Measurements from ENCODE around the gene LRP1B.

The LRP1B gene

GRCh38 chr2:140630557-140630956, 1500.3 kb downstream of the LRP1B start:
- TF ChIP-seq JUND (IDR thresholded peaks at IDR 0.05; ENCODE audit: low read depth), result no peak
- in situ Hi-C loops (cut with HindIII; ENCODE audit: low pct_unique_long_range_greater_than_20kb, low sequenced_read_pairs), result no loop called here

GRCh38 chr2:140627885-140628284, 1502.9 kb downstream of the LRP1B start:
- in situ Hi-C loops (cut with HindIII; ENCODE audit: low pct_unique_long_range_greater_than_20kb, low sequenced_read_pairs), result no loop called here
- no peak for TF ChIP-seq JUND (IDR thresholded peaks at IDR 0.05; ENCODE audit: low read depth)
- DNase-seq (ENCODE audit: low read depth in 1 of 2, low spot score in 1 of 2), result no peak

More at GRCh38 chr2:140630557-140630956, 1500.3 kb downstream of the LRP1B start:
- DNase-seq (ENCODE audit: low read depth in 1 of 2, low spot score in 1 of 2), result no peak

- no peak for TF ChIP-seq JUND (IDR thresholded peaks at IDR 0.05; ENCODE audit: low read depth)
- in situ Hi-C loops (cut with HindIII; ENCODE audit: low pct_unique_long_range_greater_than_20kb, low sequenced_read_pairs), result no loop called here
- no peak for DNase-seq (ENCODE audit: low read depth in 1 of 2, low spot score in 1 of 2)
Measured at GRCh38 chr2:140627136-140627535, 1503.7 kb downstream of the LRP1B start.

GRCh38 chr2:140624200-140624599, 1506.6 kb downstream of the LRP1B start:
- TF ChIP-seq JUND (IDR thresholded peaks at IDR 0.05; ENCODE audit: low read depth), result no peak
- in situ Hi-C loops (cut with HindIII; ENCODE audit: low pct_unique_long_range_greater_than_20kb, low sequenced_read_pairs), result no loop called here
- DNase-seq (ENCODE audit: low read depth in 1 of 2, low spot score in 1 of 2), result no peak

- in situ Hi-C loops (cut with HindIII; ENCODE audit: low pct_unique_long_range_greater_than_20kb, low sequenced_read_pairs), result no loop called here
- DNase-seq (ENCODE audit: low read depth in 1 of 2, low spot score in 1 of 2), result no peak
- no peak for TF ChIP-seq JUND (IDR thresholded peaks at IDR 0.05; ENCODE audit: low read depth)
Measured at GRCh38 chr2:140621583-140622362, 1509.0 kb downstream of the LRP1B start.

- no peak for TF ChIP-seq JUND (IDR thresholded peaks at IDR 0.05; ENCODE audit: low read depth)
- in situ Hi-C loops (cut with HindIII; ENCODE audit: low pct_unique_long_range_greater_than_20kb, low sequenced_read_pairs), result no loop called here
- DNase-seq (ENCODE audit: low read depth in 1 of 2, low spot score in 1 of 2), result no peak
Measured at GRCh38 chr2:140604788-140605187, 1526.0 kb downstream of the LRP1B start.

GRCh38 chr2:140604096-140604495, 1526.7 kb downstream of the LRP1B start:
- TF ChIP-seq JUND (IDR thresholded peaks at IDR 0.05; ENCODE audit: low read depth), result no peak
- in situ Hi-C loops (cut with HindIII; ENCODE audit: low pct_unique_long_range_greater_than_20kb, low sequenced_read_pairs), result no loop called here
- no peak for DNase-seq (ENCODE audit: low read depth in 1 of 2, low spot score in 1 of 2)

GRCh38 chr2:140603416-140603815, 1527.4 kb downstream of the LRP1B start:
- in situ Hi-C loops (cut with HindIII; ENCODE audit: low pct_unique_long_range_greater_than_20kb, low sequenced_read_pairs), result no loop called here
- no peak for DNase-seq (ENCODE audit: low read depth in 1 of 2, low spot score in 1 of 2)
- TF ChIP-seq JUND (IDR thresholded peaks at IDR 0.05; ENCODE audit: low read depth), result no peak

GRCh38 chr2:140601801-140602200, 1529.0 kb downstream of the LRP1B start:
- TF ChIP-seq JUND (IDR thresholded peaks at IDR 0.05; ENCODE audit: low read depth), result no peak
- no peak for DNase-seq (ENCODE audit: low read depth in 1 of 2, low spot score in 1 of 2)
- in situ Hi-C loops (cut with HindIII; ENCODE audit: low pct_unique_long_range_greater_than_20kb, low sequenced_read_pairs), result no loop called here

GRCh38 chr2:140601342-140601741, 1529.5 kb downstream of the LRP1B start:
- in situ Hi-C loops (cut with HindIII; ENCODE audit: low pct_unique_long_range_greater_than_20kb, low sequenced_read_pairs), result no loop called here
- no peak for DNase-seq (ENCODE audit: low read depth in 1 of 2, low spot score in 1 of 2)
- no peak for TF ChIP-seq JUND (IDR thresholded peaks at IDR 0.05; ENCODE audit: low read depth)

- in situ Hi-C loops (cut with HindIII; ENCODE audit: low pct_unique_long_range_greater_than_20kb, low sequenced_read_pairs), result no loop called here
- no peak for DNase-seq (ENCODE audit: low read depth in 1 of 2, low spot score in 1 of 2)
- TF ChIP-seq JUND (IDR thresholded peaks at IDR 0.05; ENCODE audit: low read depth), result no peak
Measured at GRCh38 chr2:140600116-140600515, 1530.7 kb downstream of the LRP1B start.

- no peak for TF ChIP-seq JUND (IDR thresholded peaks at IDR 0.05; ENCODE audit: low read depth)
- no peak for DNase-seq (ENCODE audit: low read depth in 1 of 2, low spot score in 1 of 2)
Measured at GRCh38 chr2:140597836-140598235, 1533.0 kb downstream of the LRP1B start.

GRCh38 chr2:140597205-140597604, 1533.6 kb downstream of the LRP1B start:
- no peak for DNase-seq (ENCODE audit: low read depth in 1 of 2, low spot score in 1 of 2)
- in situ Hi-C loops (cut with HindIII; ENCODE audit: low pct_unique_long_range_greater_than_20kb, low sequenced_read_pairs), result no loop called here
- no peak for TF ChIP-seq JUND (IDR thresholded peaks at IDR 0.05; ENCODE audit: low read depth)

More at GRCh38 chr2:140597836-140598235, 1533.0 kb downstream of the LRP1B start:
- in situ Hi-C loops (cut with HindIII; ENCODE audit: low pct_unique_long_range_greater_than_20kb, low sequenced_read_pairs), result no loop called here

- no peak for DNase-seq (ENCODE audit: low read depth in 1 of 2, low spot score in 1 of 2)
- in situ Hi-C loops (cut with HindIII; ENCODE audit: low pct_unique_long_range_greater_than_20kb, low sequenced_read_pairs), result no loop called here
- no peak for TF ChIP-seq JUND (IDR thresholded peaks at IDR 0.05; ENCODE audit: low read depth)
Measured at GRCh38 chr2:140596447-140596846, 1534.4 kb downstream of the LRP1B start.

Data from T47D (cell line).